HUDEP-2 (cell line): Measurements from ENCODE around the gene RGSL1.

ENCODE experiments used
- DNase-seq, 76 experiments: peaks; one replicate each; lab custom pipeline; 2025; ENCODE audit not compliant: unreplicated experiment in 76 of 76; lab: John Stamatoyannopoulos, UW

Gene RGSL1

DNA sequence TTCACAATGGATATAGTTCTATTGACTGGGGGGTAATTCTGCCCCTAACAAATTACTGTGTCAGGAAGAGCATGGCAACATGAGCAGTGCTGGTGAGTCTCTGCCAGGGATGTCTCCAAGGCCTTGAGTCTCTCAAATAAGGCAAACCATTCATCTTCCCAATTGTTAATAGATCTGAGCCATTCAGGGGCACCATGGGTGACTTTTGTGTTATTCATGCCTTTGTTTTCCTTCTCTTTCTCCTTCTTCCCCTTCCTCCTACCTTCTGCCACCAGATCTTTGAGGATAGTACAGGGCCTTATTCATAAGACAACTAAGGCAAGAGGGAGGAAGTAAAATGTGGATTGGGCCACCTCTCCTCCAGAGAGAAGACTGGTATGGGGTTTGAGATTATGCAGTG lies at the start of gene RGSL1:
Gene RGSL1, plus strand, starts transcription at position 60 of the 400 bp plus-strand sequence. Its CDS starts 20 bp downstream, at position 80.
- DNase-seq = no peak

DNA sequence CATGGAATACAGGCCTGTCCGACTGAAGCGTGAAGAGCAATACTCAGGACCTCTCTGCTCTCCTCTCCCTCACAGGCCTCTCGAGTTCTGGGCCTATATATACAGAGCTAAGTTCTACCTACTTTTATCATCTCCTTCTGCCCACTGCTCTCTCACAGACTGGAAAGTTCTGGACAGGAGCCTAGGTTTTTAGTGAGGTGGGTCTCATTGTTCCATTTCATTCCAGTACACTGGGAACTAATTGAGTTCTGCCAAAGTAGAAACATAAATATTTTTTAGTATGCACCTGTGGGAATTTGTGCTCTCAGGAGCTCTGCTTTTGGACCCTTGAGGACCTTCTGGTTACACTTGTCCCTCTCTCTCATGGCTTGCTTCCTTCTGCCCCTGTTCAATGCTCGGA lies 49.4 kb upstream of the RGSL1 start, which contains the start of gene TEDDM1:
Gene TEDDM1, minus strand, starts transcription at position 101 of the 400 bp plus-strand sequence. CDS start 182 bp downstream, outside the sequence.
- DNase-seq = no peak

DNA sequence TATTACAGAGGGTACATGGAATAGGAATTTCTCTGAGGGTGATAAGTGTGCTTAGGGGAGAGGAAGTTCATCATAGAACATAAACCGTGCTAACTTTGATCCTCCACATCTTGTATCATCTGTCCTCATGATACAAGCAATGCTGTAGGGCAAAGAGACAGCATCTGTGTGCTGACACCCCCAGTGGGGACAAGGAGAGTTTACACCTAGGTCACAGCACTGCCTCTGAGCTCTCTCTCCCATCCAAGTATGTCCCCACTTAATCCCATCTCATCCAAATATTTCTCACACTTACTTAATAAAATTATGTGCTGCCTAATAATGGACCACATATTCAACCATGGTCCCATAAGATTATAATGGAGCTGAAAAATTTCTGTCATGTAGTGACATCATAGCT lies 45.2 kb upstream of the RGSL1 start:
- DNase-seq = peak in 2 of 76 experiments; percentile 7 to 18

DNA sequence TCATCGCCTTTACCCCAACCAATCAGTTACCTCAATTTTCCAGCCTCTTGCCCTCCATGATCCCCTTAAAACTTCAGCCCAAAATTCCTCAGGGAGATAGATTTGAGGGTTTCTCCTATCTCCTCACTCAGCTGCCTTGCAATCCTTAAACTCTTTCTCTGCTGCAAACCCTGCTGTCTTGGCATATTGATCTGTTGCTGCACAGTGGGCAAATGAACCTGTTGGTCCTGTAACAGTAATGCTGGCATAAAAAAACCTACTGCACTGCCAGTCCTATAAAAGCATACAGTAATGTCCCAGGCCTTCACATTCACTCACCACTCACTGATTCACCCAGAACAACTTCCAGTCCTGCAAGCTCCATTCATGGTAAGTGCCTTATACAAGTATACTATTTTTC lies 44.4 kb upstream of the RGSL1 start:
- no peak for DNase-seq

DNA sequence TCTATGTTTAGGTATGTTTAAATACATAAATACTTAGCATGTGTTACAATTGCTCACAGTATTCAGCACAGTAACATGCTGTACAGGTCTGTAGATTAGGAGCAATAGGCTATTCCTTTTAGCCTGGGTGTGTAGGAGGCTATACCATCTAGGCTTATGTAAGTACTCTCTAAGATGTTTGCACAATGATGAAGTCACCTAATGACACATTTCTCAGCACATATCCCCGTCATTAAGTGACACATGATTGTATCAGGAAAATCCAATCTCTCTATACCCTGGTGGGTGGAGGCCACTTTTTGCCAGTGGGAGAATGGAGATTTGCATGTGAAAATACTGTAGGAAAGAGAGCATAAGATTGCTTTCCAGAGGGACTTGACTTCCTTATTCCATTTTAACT lies 43.9 kb upstream of the RGSL1 start:
- DNase-seq = no peak

DNA sequence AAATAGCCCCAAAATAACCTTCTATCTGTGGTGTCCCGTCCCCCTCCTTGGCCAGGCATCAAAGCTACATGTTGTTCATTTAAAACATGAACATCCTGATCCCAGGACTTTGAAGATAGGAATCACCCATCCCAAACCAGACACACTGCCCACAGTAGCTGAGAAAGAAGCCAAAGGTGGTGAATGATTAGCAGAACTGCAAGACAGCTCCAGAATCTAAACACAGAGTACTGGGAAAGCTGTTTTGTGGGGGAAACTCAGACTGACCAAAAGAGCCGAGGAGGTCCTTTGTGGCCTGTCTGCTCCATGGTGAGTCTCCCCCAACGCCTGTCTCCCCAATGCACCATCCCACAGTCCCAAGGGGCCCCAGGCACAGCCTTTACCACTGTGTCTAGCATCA lies 42.2 kb upstream of the RGSL1 start:
- DNase-seq = no peak

DNA sequence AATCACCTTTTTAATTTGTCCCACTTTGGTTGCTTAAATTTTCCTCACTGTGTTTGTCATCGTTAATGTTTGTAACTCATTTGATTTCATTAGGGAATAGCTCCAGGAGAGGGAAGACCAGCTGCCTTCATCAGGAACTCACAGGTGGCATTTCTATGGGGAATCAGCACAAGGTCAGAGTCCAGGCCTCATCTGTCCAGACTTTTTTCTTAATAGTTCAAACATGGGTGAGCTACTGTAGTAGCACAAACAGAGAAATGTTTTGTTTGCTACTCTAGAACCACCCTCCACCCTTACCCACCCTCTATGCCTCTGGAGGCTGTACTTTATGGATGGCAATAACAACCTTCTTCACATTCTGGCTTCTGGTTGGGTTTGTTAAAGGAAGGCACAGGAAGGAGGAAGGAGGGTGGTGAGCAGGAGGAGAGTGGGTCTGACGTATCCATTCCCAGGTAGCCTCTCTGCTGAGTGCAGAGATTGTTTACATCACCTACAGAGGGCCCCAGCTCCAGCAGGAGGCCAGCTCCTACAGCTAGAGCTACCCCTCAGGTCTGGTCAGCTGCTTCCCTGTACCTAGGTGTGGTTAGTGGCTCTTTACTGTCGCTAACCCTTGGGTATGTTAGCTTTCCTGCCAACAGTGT lies 41.4 kb upstream of the RGSL1 start:
- no peak for DNase-seq

DNA sequence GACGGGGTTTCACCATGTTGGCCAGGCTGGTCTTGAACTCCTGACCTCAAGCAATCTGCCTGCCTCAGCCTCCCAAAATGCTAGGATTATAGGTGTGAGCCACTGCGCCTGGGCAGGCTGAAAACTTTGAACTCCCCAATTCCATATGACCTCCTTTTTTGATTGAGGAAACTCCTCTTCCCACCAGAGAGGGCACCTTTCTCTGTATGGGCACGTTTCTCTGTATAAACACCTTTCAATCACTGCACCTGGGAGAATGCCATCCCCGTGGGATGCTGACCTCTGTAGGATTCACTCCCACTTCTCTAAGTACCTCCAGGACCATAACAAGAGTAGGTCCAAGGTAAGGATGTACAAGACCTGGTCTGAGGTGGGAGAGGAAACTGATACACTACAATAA lies 39.8 kb upstream of the RGSL1 start:
- DNase-seq = no peak

DNA sequence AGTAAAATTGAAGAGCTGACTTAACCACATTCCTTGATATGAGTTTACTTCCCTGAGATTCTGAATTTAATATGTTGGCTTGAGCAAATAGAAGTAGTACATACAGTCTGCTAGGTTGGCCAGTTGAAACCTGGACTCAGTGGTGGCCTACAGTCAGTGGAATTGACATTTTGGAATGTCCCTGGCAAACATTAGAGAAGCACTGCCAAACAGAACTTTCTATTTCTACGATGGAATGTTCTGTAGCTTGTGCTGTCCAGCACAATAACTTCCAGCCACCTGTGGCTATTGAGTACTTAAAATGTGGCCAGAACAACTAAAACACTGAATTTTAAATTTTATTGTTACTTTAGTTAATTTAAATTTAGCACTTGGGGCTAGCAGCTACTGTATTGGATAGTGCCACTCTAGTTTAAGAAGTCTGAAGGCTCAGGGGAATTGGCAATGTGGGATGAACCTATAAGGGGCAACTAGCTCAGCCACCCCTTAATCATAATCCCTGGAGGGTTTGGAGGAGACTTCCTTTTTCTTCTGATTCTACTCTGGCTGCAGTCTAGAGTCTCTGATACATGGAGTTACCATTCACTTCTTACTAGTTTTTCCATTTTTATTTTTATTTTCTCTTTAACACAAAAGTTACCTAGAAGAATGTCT lies 39.2 kb upstream of the RGSL1 start:
- DNase-seq = no peak

DNA sequence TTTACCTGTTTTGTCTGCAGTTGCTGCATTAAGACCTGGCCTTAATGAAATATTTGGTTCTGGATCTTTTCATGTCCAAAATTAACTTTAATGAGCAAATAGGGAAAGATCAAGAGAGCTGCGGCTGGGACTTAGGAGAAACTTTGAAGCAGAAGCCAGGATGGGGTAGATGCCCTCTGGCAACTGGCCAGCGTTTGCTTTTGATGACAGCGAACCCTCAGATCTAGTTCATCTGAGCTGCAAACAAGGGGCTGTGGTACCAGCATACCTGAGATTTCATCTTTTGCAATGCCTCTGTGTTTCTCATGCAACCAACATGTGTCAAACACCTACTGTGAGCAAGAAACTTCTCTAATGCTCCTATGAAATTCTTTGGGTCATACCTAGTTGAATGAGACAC lies 36.5 kb upstream of the RGSL1 start:
- DNase-seq = no peak

DNA sequence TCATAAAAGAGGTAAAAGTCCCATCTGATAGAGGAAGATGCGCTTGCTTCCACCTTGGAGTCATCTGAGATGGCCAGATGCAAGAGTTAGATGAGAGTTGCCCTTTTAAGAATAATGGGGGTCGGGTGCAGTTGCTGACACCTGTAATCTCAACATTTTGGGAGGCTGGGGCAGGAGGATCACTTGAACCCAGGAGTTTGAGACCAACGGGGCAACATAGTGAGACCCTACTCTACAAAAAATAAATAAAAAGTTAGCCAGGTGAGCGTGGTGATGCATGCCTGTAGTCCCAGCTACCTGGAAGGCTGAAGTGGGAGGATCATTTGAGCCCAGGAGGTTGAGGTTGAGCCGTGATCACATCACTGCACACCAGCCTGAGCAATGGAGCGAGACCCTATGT lies 36.0 kb upstream of the RGSL1 start:
- no peak for DNase-seq

DNA sequence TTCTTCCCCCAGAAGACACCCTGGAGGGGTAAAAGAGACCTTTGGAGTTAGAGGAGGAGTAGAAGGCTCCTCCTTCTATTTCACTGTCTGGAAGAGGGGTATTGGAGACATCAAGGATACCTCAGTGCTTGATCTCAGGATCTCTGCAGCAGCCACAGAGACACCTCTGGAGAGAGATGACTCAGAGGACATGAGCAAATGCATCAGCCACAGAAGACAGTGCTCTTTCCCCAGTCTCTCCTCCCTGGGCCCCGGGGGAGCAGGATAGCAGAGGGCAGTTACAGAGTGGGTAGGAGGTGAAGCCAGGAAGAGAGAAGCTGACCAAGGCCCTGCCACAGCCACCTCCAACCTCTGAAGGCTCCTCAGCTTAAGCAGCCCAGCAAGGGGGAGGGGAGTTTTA lies 34.2 kb upstream of the RGSL1 start:
- DNase-seq = no peak

DNA sequence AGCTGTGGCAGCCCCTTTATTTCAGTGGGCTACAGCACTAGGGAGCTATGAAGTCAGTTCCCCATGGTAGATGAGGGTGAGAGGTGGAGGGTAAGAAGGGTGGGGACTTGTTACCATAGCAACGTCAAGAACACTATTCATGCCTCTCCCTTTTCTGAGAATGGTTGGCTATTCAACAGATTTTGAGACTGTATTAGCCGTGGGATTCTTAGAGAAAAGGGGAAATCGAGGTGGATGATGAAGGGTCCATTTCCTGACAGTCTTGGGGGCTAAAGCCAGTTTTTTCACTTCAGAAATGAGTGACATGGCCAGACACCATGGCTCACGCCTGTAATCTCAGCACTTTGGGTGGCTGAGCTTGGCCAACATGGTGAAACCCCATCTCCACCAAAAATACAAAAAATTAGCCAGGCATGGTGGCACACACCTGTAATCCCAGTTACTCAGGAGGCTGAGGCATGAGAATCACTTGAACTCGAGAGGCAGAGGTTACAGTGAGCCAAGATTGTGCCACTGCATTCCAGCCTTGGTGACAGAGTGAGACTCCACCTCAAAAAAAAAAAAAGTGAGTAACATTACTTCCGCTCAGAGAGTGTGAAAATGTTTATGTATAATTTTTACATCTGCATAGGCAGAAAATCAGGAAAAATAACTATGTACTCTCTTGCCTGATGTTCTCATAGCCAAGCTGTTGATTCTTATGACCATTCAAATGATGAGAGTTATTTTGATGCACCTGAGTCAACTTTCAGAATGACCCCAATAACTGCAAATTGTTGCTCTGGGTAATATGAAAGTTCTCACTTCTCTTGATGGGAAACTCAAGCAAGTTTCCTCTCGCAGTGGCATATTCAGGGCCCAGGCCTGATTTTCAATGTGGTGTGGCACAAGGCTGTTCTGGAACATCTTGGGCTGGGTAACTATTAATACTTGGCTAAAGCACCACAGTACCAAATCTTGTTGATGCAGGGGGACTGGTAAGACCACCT lies 23.2 kb upstream of the RGSL1 start:
- DNase-seq = no peak

DNA sequence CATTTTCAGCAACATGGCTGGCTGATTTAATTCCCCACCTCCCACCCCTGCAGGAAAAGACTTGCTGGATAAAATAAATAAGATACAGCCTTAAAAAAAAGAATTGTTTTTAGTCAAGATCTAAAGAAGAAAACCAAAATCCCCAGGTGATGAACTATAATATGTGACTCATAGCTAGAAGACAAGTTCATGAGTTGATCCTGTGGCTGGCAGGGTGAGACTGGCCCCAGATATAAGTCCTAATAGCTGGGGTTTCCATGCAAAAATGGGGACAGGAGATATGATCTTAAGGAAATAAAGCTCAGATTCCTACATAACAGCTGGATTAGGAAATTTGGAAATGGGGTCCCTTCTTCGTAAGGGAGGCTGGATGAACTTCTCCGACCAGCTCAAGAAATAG lies 21.9 kb upstream of the RGSL1 start:
- no peak for DNase-seq

DNA sequence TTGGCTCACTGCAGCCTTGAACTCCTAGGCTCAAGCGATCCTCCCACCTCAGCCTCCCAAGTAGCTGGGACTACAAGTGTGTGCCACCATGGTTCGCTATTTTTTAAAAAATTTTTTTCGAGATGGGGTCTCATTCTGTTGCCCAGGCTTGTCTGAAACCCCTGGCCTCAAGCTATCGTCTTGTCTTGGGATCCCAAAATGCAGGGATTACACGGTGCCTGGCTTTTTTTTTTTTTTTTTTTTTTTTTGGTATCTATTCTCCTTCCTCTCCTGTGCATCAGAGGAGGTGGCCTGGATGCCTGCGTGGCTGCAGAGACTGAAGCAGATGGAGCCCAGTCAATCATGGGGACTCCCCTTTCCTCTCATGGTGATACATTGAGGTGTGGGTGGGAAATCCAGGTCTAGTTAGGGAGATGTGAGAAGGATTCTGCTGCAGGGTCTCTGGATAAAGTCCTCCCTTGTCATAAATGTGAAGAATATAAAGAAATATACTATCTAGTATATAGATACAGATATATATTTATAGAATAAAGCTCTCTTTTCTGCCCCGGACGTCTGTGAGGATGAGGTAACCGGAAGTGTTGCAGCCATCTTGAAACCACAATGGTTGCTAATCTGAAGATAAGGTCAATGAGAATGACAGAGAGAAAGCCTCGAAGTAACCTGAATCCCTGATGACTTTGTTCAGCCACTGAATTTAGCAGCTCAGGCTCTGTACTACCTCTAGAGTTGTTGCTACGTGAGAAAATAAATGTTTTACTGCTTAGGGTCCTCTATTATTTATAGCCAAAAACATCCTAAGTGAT lies 19.5 kb upstream of the RGSL1 start:
- DNase-seq = peak in 15 of 76 experiments; percentile 1 to 48 (median 10)

DNA sequence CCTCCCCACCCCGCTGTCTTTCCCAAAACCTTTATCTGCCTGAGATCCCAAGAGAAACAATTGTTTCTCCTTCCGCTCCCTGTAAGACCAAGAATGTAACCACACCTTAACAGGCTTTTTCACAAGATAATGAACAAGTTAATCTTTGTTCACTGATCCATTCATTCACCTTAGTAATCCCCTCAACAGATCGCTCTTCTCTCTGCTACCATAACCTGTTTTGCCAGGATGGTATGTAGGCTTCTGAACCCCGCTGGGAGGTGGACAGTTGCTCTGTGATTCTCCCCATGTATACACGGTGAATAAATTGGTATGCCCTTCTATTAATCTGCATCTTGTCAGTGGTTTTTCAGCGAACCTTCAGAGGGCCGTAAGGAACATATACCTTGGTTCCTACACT lies 18.7 kb upstream of the RGSL1 start:
- DNase-seq = no peak

DNA sequence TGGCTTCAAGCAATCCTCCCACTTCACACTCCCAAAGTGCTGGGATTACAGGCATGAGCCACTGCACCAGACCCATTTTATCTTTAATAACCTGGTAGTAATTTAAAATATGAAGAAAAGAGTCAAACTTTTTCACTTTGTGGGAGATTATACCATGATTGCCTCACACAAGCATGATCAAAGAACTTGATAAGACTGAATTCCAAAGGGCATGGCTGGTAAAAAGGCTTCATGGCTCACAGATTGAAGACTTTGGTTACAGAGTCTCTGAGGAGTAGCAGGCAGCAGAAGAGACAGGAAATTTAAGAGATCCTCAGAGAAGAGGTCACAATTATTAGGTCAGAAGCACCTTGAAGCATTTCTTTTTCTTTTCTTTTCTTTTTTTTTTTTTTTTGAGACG lies 16.4 kb upstream of the RGSL1 start:
- DNase-seq = no peak

DNA sequence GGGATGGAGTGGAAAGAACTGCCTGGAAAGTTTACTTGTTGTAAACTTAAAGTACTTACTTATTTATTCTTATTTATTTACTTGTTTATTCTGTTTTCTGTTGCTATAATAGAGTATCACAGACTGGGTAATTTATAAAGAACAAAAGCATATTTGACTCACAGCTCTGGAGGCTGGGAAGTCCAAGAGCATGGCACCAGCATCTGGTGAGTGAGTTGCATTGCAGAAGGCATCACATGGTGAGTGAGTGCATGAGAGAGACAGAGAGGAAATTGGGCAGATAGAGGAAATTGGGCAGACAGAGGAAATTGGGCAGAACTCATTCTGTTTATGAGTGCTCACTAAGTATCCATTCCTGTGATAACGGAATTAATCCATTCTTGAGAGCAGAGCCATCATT lies 11.6 kb upstream of the RGSL1 start:
- DNase-seq = no peak

DNA sequence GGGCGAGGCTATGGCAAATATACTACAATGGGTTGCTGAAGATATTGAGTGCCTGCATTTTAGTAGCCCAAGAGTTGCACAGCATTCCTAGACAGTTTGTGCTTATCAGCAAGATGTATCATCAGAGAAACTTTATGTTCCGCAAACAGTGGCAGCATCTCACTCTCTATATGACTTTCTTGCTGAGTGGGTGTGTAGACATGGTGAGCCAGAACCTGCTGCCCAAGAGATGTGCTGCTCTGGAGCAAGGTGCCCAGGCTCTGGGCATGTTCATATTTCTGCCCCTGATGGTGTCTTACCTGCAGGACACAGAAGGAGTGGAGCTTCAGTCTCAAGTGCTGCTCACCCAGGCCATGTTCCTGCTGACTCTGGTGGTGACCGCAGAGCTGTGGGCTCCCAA lies 8.2 kb upstream of the RGSL1 start:
- DNase-seq = no peak

DNA sequence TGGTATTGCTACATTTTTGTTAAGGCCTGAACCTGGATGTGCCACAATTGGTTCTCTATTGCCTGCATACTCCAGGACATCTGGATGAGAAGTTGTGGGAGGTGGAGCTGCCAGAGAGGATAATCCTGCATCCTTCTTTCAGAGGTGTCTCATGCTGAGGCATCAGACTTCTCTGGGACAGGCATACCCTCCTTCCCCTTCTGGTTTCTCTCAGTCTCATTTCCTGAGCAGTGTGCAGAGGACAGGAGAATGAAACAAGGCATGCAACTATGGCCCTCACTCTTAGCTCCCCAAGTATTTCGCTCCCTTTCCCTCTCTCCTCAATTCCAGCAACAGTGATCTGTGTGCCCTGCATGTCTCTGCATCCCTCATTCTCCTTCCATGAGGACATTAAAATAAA lies 7.6 kb upstream of the RGSL1 start:
- DNase-seq = no peak

DNA sequence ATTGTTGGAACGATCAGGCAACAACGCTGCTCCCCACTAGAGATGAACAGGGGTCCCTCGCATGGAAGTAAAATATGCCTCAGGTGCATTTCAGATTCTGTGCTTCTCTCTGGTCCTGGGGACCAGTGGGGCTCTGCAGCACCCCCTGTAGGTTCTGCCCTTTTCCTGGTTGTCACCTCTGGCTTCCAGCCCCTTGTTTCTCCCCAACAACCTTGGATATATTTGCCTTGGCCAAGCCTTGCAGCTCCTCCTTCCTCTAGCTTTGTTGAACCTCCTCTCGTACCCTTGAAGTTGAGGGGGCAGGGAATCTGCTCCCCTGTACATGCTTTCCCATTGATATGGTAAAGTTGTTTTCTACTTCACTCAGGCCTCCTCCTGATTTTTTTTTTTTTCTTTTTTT lies 5.4 kb upstream of the RGSL1 start:
- peak in 1 of 76 experiments; percentile 3 for DNase-seq
